GM21390 (cell line): ENCODE measurements around the gene IPO4.
"Not testable (repeated sequence)": the region's sequence is repeated elsewhere in the genome, so short reads cannot be mapped to it uniquely, and the experiment has no call there.

Experiments used
- ATAC-seq: cut with Tn5 transposase; IDR thresholded peaks from one replicate; pipeline ENCODE4 v1.9.1; 2021; ENCODE audit not compliant: unreplicated experiment

The IPO4 gene, protein sequence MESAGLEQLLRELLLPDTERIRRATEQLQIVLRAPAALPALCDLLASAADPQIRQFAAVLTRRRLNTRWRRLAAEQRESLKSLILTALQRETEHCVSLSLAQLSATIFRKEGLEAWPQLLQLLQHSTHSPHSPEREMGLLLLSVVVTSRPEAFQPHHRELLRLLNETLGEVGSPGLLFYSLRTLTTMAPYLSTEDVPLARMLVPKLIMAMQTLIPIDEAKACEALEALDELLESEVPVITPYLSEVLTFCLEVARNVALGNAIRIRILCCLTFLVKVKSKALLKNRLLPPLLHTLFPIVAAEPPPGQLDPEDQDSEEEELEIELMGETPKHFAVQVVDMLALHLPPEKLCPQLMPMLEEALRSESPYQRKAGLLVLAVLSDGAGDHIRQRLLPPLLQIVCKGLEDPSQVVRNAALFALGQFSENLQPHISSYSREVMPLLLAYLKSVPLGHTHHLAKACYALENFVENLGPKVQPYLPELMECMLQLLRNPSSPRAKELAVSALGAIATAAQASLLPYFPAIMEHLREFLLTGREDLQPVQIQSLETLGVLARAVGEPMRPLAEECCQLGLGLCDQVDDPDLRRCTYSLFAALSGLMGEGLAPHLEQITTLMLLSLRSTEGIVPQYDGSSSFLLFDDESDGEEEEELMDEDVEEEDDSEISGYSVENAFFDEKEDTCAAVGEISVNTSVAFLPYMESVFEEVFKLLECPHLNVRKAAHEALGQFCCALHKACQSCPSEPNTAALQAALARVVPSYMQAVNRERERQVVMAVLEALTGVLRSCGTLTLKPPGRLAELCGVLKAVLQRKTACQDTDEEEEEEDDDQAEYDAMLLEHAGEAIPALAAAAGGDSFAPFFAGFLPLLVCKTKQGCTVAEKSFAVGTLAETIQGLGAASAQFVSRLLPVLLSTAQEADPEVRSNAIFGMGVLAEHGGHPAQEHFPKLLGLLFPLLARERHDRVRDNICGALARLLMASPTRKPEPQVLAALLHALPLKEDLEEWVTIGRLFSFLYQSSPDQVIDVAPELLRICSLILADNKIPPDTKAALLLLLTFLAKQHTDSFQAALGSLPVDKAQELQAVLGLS

DNA sequence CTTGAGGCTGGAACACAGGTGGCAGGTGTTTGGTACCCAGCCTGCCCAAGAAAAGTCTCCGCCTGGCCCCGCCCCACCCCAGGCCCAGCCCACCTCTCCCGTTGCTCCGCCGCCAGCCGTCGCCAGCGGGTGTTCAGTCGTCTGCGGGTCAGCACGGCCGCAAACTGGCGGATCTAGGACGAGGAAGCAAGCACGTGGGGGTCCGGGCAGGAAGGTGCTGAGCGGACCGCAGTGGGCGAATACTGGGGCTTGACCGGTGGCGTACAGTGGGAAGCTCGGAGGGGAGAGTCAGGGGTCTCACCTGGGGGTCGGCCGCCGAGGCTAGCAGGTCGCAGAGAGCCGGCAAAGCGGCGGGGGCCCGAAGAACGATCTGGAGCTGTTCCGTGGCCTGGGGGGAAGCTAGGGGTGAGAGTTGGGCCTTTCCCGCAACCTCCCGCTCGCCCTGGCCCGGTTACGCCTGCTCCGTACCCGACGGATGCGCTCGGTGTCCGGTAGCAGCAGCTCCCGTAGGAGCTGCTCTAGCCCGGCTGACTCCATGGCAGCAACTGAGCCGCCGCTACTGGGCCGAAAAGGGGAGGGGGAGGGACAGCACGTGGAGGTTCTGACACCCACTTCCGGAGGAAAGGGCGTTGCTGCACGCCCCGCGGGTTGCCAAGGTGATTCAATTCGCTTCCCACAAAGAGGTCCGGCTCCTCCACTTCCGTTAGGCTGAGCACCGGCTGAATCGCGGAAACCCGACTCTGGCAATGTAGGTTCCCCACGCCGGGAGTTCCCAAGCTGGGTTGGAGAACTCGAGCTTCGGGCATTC is at the start of gene IPO4:
Gene IPO4, minus strand, starts transcription at position 566 of the 808 bp plus-strand sequence. Its CDS starts 29 bp downstream, at position 537.
- ATAC-seq = peak; percentile 78

DNA sequence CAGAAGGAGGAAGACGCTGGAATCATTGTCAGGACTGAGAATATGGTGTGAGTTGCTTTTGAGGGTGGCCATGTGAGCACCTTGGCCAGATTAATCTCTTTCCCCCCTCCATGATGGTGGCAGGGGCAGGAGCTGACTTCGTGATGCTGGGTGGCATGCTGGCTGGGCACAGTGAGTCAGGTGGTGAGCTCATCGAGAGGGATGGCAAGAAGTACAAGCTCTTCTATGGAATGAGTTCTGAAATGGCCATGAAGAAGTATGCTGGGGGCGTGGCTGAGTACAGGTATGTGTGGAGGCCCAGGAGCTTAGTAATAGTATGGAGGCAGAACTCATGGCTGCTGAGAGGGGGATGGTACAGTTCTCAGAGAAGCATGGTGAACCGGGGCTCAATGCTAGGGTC is 49.5 kb upstream of the IPO4 start:
- no peak for ATAC-seq

DNA sequence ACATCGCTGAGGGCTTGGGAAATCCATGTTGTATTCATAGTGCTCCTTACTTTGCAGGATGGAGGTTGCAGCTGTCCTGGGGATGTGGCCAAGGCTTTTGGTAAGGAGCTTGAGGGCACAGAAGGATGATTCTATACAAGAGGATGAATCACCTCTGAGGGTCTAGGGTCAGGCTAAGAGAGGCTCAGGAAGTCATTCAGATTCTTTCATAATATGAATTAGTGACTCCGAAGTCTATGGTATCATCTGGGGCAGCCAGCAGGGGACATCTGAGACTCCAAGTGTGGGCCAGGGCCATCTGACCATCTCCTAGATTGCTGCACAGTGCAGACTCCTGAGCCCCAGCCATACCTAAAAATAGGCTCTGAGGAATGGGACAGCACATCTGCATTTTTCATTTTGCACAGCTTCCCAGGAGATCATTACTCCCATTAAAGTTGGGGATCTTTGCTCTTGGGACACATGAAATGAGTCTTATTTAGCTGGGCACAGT is 48.9 kb upstream of the IPO4 start:
- no peak for ATAC-seq

DNA sequence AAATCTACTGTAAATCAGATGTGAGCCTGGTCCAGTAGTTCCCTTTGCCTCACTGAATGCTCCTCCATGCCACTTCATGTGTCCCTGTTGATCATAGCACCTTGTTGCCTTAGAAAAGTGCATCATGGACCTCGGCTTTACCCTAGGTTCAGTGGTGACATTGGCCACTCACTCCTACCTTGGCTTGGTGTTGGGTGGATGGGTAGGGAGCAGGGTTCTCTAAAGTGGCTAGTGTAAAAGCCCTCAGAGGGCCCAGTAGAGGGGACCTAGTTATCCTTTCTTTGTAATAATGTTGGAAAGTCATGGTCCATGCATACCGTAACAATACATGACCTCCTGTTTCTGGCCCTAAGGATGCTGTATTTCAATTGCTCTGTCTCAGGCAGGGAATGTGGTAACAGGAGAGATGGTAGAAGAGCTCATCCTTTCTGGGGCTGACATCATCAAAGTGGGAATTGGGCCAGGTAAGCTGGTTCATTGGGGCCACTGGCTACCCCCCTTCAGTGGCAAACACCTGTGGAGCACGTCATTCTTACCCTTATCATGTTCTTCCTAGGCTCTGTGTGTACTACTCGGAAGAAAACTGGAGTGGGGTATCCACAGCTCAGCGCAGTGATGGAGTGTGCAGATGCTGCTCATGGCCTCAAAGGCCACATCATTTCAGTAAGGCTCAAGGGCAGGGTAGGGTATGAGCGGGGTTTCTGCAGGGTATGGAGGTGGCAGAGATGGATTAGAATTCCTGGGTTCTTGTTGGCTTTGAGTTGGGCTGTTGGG is 48.3 kb upstream of the IPO4 start:
- ATAC-seq = no peak

DNA sequence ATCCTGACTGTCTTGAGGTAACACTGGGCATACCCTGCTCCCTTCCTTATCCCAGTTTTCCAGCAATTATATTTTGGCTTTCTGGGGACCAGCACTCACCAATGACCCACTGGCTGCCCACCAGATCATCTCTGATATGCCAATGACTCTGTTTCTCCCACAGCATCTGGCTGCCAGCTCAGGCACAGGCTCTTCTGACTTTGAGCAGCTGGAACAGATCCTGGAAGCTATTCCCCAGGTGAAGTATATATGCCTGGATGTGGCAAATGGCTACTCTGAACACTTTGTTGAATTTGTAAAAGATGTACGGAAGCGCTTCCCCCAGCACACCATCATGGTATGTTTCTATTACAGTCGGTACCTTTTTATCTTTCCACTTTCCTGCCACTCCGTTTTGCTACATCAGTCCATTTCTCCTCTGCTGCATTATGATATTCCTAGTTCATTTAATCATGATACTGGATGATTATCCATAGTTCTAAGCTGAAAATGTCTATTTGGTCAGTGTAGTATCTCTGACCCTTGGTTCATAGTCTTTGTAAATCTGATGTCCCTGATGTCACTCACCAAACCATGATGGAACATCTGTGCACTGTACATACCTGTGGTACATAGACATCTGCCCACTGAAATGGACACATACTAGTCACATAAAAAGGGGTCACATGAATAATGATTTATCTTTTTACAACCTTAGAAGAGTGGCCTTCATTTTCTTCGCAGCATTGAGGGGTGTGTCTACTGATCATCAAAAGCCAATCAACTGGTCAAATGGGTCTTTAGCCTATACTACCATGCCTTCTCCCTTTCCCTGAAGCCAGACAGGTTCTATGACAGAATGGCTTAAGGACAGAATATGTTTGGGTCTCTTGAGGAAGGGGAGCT is 47.4 kb upstream of the IPO4 start:
- no peak for ATAC-seq

DNA sequence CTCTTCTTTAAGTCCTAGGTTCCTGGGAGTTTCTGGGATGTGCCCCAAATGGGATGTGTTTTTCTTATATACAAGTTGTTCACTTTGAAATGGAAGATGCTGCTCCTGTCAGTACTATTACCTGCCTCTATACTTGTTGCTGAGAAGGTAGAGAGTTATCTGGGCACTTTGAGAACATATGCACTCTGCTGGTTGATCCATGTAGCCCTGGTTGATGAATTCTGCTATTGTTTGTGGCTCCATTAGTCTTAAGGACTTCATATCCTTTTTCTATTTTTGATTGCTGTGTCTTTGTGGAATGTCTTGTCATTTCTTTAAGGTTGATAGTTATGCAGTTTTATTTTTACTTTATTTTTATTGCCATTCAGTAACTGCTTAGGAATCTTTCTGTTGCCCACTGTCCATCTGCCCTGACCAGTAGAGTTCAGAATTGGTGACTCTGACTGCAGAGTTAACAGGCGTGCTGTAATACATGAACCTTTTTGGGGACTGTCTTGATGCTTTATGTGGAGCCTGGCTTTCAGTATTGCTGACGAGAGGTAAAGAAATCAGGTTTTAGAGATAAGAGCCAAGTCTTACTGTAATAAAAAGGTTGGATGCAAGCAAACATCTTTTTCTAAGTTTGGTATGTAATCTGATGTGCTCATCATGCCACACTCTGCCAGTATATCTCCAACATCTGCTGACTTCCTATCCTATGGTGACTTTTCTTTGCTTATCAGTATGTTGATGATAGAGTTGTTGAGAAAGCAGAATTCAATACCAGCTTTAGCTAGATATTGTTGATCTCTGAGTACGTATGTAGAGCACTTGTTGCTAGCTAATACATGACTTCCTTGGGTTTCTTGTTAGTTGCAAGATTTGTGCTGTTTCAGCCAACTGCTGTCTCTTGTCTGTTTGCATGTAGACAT is 45.7 kb upstream of the IPO4 start:
- ATAC-seq = no peak

DNA sequence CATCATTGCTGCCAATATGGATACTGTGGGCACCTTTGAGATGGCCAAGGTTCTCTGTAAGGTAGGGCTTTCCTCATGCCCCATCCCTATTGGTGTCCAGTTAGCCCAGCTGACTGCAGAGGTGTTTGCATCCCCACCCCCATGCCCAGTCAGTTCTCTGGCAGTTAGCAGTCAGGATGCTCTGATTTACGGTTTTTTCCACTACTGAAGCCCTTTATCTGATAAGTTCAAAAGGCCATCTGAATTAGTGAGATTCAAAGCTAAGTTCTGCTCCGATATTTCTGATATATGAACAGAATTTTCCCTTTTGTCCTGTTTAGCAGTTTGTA is 44.9 kb upstream of the IPO4 start:
- ATAC-seq = no peak

DNA sequence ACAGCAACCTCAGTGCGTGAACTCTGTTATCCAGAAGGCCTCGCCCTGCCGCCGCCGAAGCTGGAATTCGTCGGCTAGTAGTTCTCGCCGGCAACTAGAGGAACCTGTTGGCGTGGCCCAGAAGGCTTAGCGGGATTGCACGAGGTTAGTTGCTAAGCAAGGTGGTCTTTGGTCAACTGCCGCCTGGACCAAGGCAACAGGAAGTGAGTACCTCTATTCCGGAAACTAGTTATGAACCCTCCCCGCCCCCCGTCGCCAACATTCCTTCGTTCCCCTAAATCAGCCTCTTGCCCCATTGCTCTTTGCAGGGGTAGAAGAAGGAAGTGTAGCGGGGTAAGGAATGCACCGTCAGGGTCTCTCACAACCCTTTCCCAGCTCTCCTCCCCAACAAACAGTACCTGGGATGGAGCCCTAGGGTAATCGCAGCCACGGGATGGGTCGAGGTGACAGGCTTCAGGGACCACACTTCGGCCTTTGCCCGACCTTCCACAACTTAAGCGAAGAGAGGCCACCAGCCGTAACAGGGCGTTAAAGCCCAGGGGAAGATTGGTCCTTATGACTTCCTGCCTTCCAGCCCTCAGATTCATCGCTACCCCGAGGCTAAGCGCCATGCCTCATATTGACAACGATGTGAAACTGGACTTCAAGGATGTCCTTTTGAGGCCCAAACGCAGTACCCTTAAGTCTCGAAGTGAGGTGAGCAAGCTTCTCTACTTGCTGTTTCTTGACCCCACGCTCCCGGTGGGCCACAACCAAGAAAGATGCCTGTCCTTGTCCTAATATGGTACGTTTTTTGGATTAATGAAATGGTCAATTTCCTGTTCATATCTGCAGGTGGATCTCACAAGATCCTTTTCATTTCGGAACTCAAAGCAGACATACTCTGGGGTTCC is 44.3 kb upstream of the IPO4 start, which contains the start of gene GMPR2:
Gene GMPR2, plus strand, starts transcription at position 285 of the 893 bp plus-strand sequence. Its CDS starts 325 bp downstream, at position 610.
- peak; percentile 70 for ATAC-seq

DNA sequence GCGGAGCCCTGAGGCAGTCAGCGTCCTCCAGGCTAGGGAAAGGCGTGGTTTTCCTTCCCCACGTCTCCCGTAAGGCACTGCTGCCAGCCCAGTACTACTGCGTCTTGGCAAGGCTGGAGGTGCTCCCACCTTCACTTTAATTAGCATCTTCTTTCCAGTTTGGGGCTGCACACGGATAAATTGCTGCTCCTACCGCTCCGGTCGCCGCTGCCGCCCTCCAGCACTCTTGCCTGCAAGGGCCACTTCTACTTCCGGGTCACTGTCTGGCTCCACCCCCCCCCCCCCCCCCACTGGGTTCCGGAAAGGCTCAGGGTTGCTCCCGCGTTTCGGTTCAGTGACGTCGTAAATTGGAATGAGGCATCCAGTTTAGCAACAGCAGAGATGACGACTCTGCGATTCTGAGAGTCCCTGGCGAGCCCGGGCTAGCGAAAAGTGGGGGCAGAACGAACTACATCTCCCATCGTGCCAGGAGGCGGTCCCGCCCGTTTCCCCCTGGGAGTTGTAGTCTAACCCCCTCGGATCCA is 43.6 kb upstream of the IPO4 start, which contains the start of gene NEDD8:
Gene NEDD8, minus strand, starts transcription at position 247 of the 524 bp plus-strand sequence. Its CDS starts 100 bp downstream, at position 147.
- ATAC-seq = peak; percentile 78

DNA sequence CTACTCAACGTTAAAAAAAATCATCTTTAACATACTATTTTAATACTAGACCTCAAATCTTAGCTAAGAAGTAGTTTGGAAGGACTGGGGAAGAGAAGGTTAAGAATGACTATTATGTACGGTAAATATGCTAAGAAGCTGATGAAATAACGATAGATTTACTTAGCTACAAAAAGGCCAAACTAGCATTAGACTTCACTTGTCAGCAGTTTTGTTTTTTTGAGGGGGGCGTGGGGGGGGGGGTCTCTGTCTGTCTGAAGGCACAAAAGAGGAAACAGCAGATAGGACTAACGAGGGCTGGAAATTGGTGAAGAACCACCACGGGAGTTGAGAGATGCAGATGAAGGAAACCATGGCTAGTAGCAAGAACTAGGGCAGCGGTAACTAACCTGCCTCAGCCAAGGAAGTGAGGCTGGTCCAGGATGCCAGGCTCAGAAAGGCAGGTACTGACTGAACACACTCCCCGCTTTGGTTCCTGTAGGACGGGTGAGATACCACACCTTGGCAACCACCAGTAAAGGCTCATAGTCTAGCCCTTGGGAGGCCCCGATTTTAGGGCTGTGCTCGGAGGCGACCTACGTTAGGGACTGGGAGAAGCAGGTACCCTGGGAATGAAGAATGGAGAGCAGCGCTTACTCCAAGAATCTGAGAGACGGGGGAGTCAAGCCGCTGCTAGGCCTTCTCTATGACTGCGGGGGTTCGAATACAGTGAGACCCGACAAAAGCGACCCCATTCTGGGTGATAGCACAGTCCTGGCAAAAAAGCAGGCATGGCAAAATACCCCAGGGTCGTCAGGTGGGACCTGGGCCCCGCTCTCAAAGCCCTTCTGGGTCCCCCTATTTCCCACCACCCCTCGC is 42.9 kb upstream of the IPO4 start:
- no peak for ATAC-seq

DNA sequence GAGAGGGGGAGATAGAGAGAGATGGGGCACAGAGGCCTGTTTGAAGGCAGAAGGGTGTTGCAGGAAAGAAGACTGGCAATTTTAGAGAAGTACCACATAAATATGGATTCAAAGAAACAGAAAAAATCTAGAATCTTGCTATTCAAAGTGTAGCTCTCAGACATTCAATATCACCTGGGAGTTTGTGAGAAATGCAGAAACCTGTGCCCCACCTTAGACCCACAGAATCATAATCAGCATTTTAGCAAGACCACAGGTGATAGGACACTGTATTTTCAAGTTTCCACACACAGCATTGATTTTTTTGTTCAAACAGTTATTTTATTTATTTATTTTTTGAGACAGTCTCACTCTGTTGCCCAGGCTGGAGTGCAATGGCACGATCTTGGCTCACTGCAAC is 40.3 kb upstream of the IPO4 start:
- no peak for ATAC-seq

DNA sequence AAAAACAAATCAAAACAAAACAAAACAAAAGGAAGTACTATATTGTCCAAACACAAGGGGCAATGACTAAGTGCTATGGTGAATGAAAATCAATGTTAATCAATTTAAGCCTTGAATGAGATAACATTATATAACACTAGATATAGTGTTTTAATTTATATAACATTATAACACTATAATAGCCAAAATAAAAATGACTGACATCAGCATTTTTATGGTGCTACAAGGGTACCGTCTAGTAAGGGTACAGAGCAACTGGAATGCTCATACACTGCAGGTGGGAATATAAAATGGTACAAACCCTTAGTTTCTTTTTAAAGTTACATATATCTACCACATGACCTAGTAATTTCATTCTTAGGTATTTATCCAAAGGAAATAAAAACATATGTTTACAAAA is 37.9 kb upstream of the IPO4 start:
- ATAC-seq = no peak

DNA sequence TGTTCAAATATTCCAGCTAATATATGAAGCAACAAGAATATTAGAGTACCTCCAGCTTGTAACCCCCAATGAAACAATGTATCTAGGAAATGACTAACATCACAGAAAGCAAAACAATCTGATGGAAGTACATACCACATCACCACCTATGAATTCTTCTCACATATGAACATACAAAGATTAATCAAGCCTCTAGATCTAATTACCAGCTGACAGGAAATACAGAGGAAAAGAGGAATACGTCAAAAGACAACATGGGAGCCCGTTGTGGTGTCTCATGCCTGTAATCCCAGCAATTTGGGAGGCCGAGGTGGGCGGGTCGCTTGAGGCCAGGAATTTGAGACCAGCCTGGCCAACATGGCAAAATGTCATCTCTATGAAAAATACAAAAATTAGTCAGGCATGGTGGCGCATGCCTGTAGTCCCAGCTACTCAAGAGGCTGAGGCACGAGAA is 36.0 kb upstream of the IPO4 start:
- no peak for ATAC-seq

DNA sequence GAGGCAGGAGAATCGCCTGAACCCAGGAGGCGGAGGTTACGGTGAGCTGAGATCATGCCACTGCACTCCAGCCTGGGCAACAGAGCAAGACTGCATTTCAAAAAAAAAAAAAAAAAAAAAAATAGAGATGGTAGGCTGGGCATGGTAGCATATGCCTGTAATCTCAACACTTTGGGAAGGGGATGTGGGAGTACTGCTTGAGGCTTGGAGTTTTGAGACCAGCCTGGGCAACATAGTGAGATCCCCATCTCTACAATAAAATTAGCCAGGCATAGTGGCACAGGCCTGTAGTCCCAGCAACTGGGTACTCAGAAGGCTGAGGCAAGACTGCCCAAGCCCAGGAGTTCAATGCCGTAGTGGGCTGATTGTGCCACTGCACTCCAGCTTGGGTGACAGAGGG is 34.4 kb upstream of the IPO4 start:
- ATAC-seq = not testable (repeated sequence)

DNA sequence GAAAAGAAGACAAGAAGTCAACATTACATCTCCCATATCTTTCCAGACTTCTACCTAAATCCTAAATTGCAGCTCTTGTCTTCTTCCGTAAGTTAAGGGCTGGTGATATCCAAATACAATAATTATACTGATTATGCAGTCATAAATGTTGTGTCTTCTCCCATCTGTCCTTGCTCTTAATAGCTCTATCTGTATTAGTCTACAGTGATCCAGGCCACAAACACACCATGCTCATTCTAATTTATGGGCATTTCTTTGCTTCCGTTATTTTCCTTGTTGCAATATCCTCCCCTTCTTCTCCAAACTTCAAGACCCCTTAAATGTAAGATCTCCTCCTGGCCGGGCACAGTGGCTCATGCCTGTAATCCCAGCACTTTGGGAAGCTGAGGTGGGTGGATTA is 30.9 kb upstream of the IPO4 start:
- no peak for ATAC-seq
